HL-60 (cell line): ENCODE measurements around the gene OR2AG2.
A peak's percentile ranks its signal among the peaks of the same experiment; 100 is the strongest.

ENCODE experiments used
- DNase-seq, 2 experiments: peaks; one replicate each; pipeline ENCODE4 v3.0.0-alpha.2; 2010 to 2020; ENCODE audit warnings: low read depth in 1 of 2, low spot score in 1 of 2
- H3K27ac ChIP-seq: fragments of 250-450 bp; sonication (Bioruptor Pico); replicated peaks from 2 replicates; pipeline ENCODE4 v1.5.1; 2020; ENCODE audit warnings: mild to moderate bottlenecking, moderate library complexity
- H3K27me3 ChIP-seq: fragments of 250-450 bp; sonication (Bioruptor Pico); 2 replicates; pipeline ENCODE4 v1.5.1; 2021; ENCODE audit warnings: mild to moderate bottlenecking, moderate library complexity; ENCODE audit not compliant: insufficient read depth, poor library complexity, severe bottlenecking
- H3K4me3 ChIP-seq: replicated peaks from 2 replicates; pipeline ENCODE4 v1.5.1; 2011; ENCODE audit warnings: mild to moderate bottlenecking, control low read depth, low read length; ENCODE audit not compliant: insufficient read depth
- GABPA ChIP-seq: IDR thresholded peaks from 2 replicates; pipeline ENCODE4 v1.6.1; 2012; ENCODE audit warnings: low read depth
- POLR2AphosphoS5 ChIP-seq: IDR thresholded peaks from 2 replicates; pipeline ENCODE4 v1.6.1; 2012; ENCODE audit warnings: low read depth
- SPI1 ChIP-seq: IDR thresholded peaks from 2 replicates; pipeline ENCODE4 v1.6.1; 2012; ENCODE audit warnings: low read depth, mild to moderate bottlenecking, borderline replicate concordance
- TF ChIP-seq, protein P1 (sequence below): IDR thresholded peaks from 2 replicates; pipeline ENCODE4 v1.6.1; 2012; ENCODE audit warnings: low read depth; ENCODE audit not compliant: insufficient replicate concordance
- TF ChIP-seq, protein P2 (sequence below): IDR thresholded peaks from one replicate; pipeline ENCODE4 v1.5.1; 2011; ENCODE audit warnings: low read length, control low read depth, inconsistent platforms; ENCODE audit not compliant: insufficient read depth

OR2AG2 gene

DNA sequence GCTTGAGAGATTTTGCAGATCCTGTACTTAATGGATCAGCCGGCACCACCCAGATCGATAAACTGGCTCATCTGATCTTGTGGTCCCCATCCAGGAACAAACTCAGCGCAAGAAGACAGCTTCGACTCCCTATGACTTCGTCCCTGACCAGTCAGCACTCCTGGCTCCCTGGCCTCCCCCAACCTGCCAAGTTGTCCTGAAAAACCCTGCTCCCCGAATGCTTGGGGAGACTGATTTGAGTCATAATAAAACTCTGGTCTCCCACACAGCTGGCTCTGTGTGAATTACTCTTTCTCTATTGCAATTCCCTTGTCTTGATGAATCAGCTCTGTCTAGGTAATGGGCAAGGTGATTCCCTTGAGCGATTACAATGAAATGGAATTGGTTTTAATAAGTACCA lies 29.5 kb downstream of the OR2AG2 start:
- no peaks in the 10 kb centered on the region for H3K27me3 ChIP-seq
- DNase-seq: no peak
- H3K27ac ChIP-seq: no peak overlapping the region
- TF ChIP-seq SPI1: no peak
- TF ChIP-seq, protein P1, sequence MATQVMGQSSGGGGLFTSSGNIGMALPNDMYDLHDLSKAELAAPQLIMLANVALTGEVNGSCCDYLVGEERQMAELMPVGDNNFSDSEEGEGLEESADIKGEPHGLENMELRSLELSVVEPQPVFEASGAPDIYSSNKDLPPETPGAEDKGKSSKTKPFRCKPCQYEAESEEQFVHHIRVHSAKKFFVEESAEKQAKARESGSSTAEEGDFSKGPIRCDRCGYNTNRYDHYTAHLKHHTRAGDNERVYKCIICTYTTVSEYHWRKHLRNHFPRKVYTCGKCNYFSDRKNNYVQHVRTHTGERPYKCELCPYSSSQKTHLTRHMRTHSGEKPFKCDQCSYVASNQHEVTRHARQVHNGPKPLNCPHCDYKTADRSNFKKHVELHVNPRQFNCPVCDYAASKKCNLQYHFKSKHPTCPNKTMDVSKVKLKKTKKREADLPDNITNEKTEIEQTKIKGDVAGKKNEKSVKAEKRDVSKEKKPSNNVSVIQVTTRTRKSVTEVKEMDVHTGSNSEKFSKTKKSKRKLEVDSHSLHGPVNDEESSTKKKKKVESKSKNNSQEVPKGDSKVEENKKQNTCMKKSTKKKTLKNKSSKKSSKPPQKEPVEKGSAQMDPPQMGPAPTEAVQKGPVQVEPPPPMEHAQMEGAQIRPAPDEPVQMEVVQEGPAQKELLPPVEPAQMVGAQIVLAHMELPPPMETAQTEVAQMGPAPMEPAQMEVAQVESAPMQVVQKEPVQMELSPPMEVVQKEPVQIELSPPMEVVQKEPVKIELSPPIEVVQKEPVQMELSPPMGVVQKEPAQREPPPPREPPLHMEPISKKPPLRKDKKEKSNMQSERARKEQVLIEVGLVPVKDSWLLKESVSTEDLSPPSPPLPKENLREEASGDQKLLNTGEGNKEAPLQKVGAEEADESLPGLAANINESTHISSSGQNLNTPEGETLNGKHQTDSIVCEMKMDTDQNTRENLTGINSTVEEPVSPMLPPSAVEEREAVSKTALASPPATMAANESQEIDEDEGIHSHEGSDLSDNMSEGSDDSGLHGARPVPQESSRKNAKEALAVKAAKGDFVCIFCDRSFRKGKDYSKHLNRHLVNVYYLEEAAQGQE: no peak
- TF ChIP-seq, protein P2, sequence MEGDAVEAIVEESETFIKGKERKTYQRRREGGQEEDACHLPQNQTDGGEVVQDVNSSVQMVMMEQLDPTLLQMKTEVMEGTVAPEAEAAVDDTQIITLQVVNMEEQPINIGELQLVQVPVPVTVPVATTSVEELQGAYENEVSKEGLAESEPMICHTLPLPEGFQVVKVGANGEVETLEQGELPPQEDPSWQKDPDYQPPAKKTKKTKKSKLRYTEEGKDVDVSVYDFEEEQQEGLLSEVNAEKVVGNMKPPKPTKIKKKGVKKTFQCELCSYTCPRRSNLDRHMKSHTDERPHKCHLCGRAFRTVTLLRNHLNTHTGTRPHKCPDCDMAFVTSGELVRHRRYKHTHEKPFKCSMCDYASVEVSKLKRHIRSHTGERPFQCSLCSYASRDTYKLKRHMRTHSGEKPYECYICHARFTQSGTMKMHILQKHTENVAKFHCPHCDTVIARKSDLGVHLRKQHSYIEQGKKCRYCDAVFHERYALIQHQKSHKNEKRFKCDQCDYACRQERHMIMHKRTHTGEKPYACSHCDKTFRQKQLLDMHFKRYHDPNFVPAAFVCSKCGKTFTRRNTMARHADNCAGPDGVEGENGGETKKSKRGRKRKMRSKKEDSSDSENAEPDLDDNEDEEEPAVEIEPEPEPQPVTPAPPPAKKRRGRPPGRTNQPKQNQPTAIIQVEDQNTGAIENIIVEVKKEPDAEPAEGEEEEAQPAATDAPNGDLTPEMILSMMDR: no peak
- no peak for TF ChIP-seq GABPA
- TF ChIP-seq POLR2AphosphoS5: no peak
- H3K4me3 ChIP-seq: no peak overlapping the region

DNA sequence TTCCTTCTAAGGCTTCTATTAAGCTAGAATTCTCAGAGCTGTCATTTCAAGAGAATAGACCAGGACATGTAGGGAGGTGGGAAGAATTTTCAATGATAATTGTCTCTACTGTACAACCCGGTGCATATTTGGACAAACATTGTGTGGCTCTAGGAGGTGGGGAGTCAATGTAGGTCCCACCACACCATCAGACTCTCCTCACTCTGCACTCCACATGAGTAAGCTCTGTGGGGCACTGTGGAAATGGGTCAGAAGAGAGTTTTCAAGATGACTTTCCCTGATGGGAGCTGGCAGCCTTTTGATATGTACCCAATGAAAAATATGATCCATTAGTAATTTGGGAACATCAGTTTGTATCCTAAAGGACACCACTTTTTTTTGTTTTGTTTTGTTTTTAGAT lies 33.2 kb downstream of the OR2AG2 start:
- Histone ChIP-seq H3K4me3 (no peak overlapping the region), H3K27ac (no peak overlapping the region), H3K27me3 (no peaks in the 10 kb centered on the region)
- no peak for TF ChIP-seq POLR2AphosphoS5
- no peak for TF ChIP-seq GABPA
- TF ChIP-seq, protein P1: no peak
- no peak for TF ChIP-seq SPI1
- DNase-seq: no peak

DNA sequence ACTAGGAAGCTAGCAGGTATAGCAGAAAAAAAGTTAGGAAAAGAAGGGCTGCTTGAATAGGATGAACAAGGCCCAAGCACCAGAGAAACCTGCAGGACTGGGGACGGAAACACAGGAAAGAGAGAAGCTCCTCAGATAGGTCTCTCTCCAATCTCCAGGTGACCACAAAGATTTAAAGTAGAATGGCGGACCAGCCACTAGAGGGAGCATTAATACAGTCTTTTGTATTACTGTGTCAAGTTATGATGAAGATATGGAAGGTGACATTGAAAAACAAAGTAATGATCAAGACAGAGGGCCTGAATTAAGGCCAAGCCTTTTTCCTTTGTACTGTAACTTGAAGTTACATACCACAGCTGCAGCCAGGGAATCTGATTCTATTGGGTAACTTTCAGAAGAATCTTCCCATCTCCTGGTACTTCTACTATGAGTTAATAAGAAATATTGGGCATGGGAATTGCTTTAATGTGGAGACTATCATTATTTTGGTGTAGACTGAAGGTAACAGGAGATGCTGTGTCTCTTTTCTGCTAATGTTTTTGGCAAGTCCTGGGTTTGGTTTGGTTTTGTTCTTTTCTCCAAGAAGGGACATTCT lies 33.8 kb downstream of the OR2AG2 start:
- peak in 1 of 2 experiments; percentile 61 for DNase-seq
- Histone ChIP-seq H3K27ac (no peak overlapping the region), H3K4me3 (no peak overlapping the region), H3K27me3 (no peaks in the 10 kb centered on the region)
- TF ChIP-seq POLR2AphosphoS5: no peak
- TF ChIP-seq, protein P2: peak; percentile 57
- TF ChIP-seq, protein P1: no peak
